HCT116 (cell line): ENCODE data around the gene HASPIN. TPM values are rescaled to one million over a fixed set of nuclear protein-coding genes. Genes with fewer than 3 reads are reported as not detected.

ENCODE experiments used
- ATAC-seq: fragments of 200-7000 bp; cut with Tn5 transposase; 2 replicates; pipeline ENCODE4 v1.9.1; 2020; ENCODE audit warnings: mild to moderate bottlenecking, moderate library complexity
- BruUV-seq: library from RNA; stranded (reverse); fragments of 400-500 nt; replicated peaks from 2 replicates; lab custom pipeline; 2021; lab: Mats Ljungman, UMichigan
- CTCF ChIA-PET: fragments of 300-600 bp; sonication (Branson Sonifier 250); formaldehyde crosslinking; loops from one replicate; lab custom pipeline; 2021; ENCODE audit warnings: antibody characterized with exemption; lab: Charles Lee
- POLR2A ChIA-PET: fragments of 300-600, 350-600 bp; sonication (Branson Sonifier 250); formaldehyde crosslinking; loops from one replicate; lab custom pipeline; 2021; ENCODE audit warnings: antibody characterized with exemption; lab: Charles Lee
- RAD21 ChIA-PET, 2 experiments: fragments of 300-600 bp; sonication (Branson Sonifier 250); formaldehyde crosslinking; loops; one replicate each; lab custom pipeline; 2023; ENCODE audit warnings: low total read pairs in 2 of 2; ENCODE audit not compliant: uncharacterized antibody in 2 of 2, unreplicated experiment in 2 of 2, low non-redundant PET in 1 of 2; lab: Charles Lee
- DNase-seq: peaks from one replicate; pipeline ENCODE4 v3.0.0-alpha.2; 2010; ENCODE audit warnings: low read depth, low spot score
- H2AFZ ChIP-seq: fragments of 200-600 bp; shearing (Covaris generic), sonication (generic); 2 replicates; pipeline ENCODE4 v1.6.1; 2017; ENCODE audit warnings: low read depth, mixed run types, mixed read lengths, antibody characterized with exemption, low read length; ENCODE audit not compliant: poor library complexity, severe bottlenecking
- H3K27ac ChIP-seq: 2 replicates; pipeline ENCODE4 v1.5.1; 2012; ENCODE audit warnings: low read depth, low read length
- H3K27me3 ChIP-seq: fragments of 200-600 bp; sonication (generic); 2 replicates; pipeline ENCODE4 v1.6.1; 2016; ENCODE audit warnings: mixed run types, low read length, mixed read lengths; ENCODE audit not compliant: insufficient read depth
- H3K36me3 ChIP-seq, 2 experiments: fragments of 200-500 bp in 1 of 2; fragments of 200-600 bp in 1 of 2; sonication (Bioruptor generic) in 1 of 2; sonication (generic) in 1 of 2; 2 replicates each; pipeline versions ENCODE4 v1.5.1 to v1.6.1; 2014 to 2016; ENCODE audit warnings: low read length in 2 of 2, inconsistent platforms in 1 of 2, mixed read lengths in 1 of 2, mixed run types in 1 of 2; ENCODE audit not compliant: insufficient read depth in 2 of 2, control insufficient read depth in 1 of 2
- H3K4me1 ChIP-seq, 2 experiments: fragments of 200-600 bp in 1 of 2; sonication (generic) in 1 of 2; 2 replicates each; pipeline versions ENCODE4 v1.5.1 to v1.6.1; 2012 to 2017; ENCODE audit warnings: low read length in 2 of 2, inconsistent platforms in 1 of 2, mild to moderate bottlenecking in 1 of 2, mixed read lengths in 1 of 2, mixed run types in 1 of 2, moderate library complexity in 1 of 2; ENCODE audit not compliant: insufficient read depth in 2 of 2, control insufficient read depth in 1 of 2
- H3K4me2 ChIP-seq: fragments of 200-600 bp; sonication (generic); 2 replicates; pipeline ENCODE4 v1.6.1; 2017; ENCODE audit warnings: mixed run types, low read length, mixed read lengths
- H3K4me3 ChIP-seq, 2 experiments: fragments of 200-600 bp in 1 of 2; sonication (generic) in 1 of 2; replicated peaks in 1 of 2; 2 replicates each; pipeline ENCODE4 v1.5.1; 2011 to 2016; ENCODE audit warnings: low read length in 2 of 2, control low read depth in 1 of 2, low read depth in 1 of 2, mild to moderate bottlenecking in 1 of 2, mixed read lengths in 1 of 2, mixed run types in 1 of 2
- H3K79me2 ChIP-seq: fragments of 200-600 bp; sonication (generic); 2 replicates; pipeline ENCODE4 v1.6.1; 2017; ENCODE audit warnings: mild to moderate bottlenecking, mixed run types, low read length, moderate library complexity, mixed read lengths; ENCODE audit not compliant: insufficient read depth
- H3K9ac ChIP-seq: fragments of 200-600 bp; sonication (generic); 2 replicates; pipeline ENCODE4 v1.6.1; 2016; ENCODE audit warnings: low read length, mixed read lengths
- H3K9me2 ChIP-seq: fragments of 200-600 bp; sonication (generic), shearing (Covaris generic); 2 replicates; pipeline ENCODE4 v1.6.1; 2017; ENCODE audit warnings: mixed run types, mild to moderate bottlenecking, moderate library complexity; ENCODE audit not compliant: insufficient read depth
- H3K9me3 ChIP-seq, 2 experiments: fragments of 200-500 bp in 1 of 2; fragments of 200-600 bp in 1 of 2; sonication (Bioruptor generic) in 1 of 2; sonication (generic) in 1 of 2; 2 replicates each; pipeline ENCODE4 v1.6.1; 2014 to 2017; ENCODE audit warnings: low read length in 2 of 2, mixed read lengths in 2 of 2, inconsistent platforms in 1 of 2, low read depth in 1 of 2, mild to moderate bottlenecking in 1 of 2, mixed run types in 1 of 2, moderate library complexity in 1 of 2; ENCODE audit not compliant: control insufficient read depth in 1 of 2, insufficient read depth in 1 of 2
- H4K20me1 ChIP-seq: fragments of 200-600 bp; sonication (generic), shearing (Covaris generic); 2 replicates; pipeline ENCODE4 v1.6.1; 2017; ENCODE audit warnings: mixed run types, mild to moderate bottlenecking, moderate library complexity; ENCODE audit not compliant: insufficient read depth
- CBX3 ChIP-seq: IDR thresholded peaks from 2 replicates; pipeline ENCODE4 v1.6.1; 2012; ENCODE audit warnings: low read depth
- EGR1 ChIP-seq: IDR thresholded peaks from 2 replicates; pipeline ENCODE4 v1.6.1; 2012; ENCODE audit warnings: low read depth
- ELF1 ChIP-seq: IDR thresholded peaks from 2 replicates; pipeline ENCODE4 v1.6.1; 2012; ENCODE audit warnings: low read depth, borderline replicate concordance
- EZH2 ChIP-seq: fragments of 200-600 bp; sonication (generic); IDR thresholded peaks from 2 replicates; pipeline ENCODE4 v1.6.1; 2017; ENCODE audit warnings: antibody characterized with exemption, mixed run types
- EZH2phosphoT487 ChIP-seq: fragments of 200-600 bp; IDR thresholded peaks from 2 replicates; pipeline ENCODE4 v1.6.1; 2018; ENCODE audit warnings: antibody characterized with exemption, borderline replicate concordance
- FOSL1 ChIP-seq: IDR thresholded peaks from 2 replicates; pipeline ENCODE4 v1.6.1; 2012; ENCODE audit warnings: low read depth
- JUND ChIP-seq: IDR thresholded peaks from 2 replicates; pipeline ENCODE4 v1.6.1; 2012
- POLR2A ChIP-seq: IDR thresholded peaks from 2 replicates; pipeline ENCODE4 v1.7.0; 2011; ENCODE audit warnings: borderline replicate concordance; ENCODE audit not compliant: insufficient read depth, insufficient read length; ENCODE audit errors: extremely low read depth
- POLR2AphosphoS5 ChIP-seq: IDR thresholded peaks from 2 replicates; pipeline ENCODE4 v1.6.1; 2011; ENCODE audit warnings: mild to moderate bottlenecking, low read depth, low read length, moderate library complexity
- RAD21 ChIP-seq: IDR thresholded peaks from 2 replicates; pipeline ENCODE4 v1.6.1; 2012; ENCODE audit warnings: low read depth, mild to moderate bottlenecking
- SP1 ChIP-seq: IDR thresholded peaks from 2 replicates; pipeline ENCODE4 v1.6.1; 2012; ENCODE audit warnings: low read depth
- TCF7L2 ChIP-seq: IDR thresholded peaks from 2 replicates; pipeline ENCODE4 v1.7.0; 2011; ENCODE audit warnings: borderline replicate concordance, inconsistent platforms; ENCODE audit not compliant: insufficient read depth, insufficient read length; ENCODE audit errors: extremely low read depth
- YY1 ChIP-seq: IDR thresholded peaks from 2 replicates; pipeline ENCODE4 v1.6.1; 2011; ENCODE audit warnings: low read length, low read depth, moderate library complexity, mild to moderate bottlenecking; ENCODE audit not compliant: insufficient replicate concordance; ENCODE audit errors: extremely low read depth
- ZFX ChIP-seq: fragments of 450-650 bp; IDR thresholded peaks from 2 replicates; pipeline ENCODE4 v1.6.1; 2017
- intact Hi-C: fragments of 100-400 bp; cut with micrococcal nuclease; formaldehyde crosslinking; loops from 2 replicates; pipeline ENCODE4 v1.10.0; 2022
- total RNA-seq: library from RNA; stranded (reverse); gene quantifications from one replicate; pipeline ENCODE4 v1.2.1, GENCODE V29; 2021; ENCODE audit not compliant: unreplicated experiment
- TF ChIP-seq, protein P1 (sequence below): IDR thresholded peaks from 2 replicates; pipeline ENCODE4 v1.6.1; 2011; ENCODE audit warnings: mild to moderate bottlenecking, low read length, moderate library complexity; ENCODE audit not compliant: insufficient replicate concordance; ENCODE audit errors: extremely low read depth
- TF ChIP-seq, protein P2 (sequence below): IDR thresholded peaks from 2 replicates; pipeline ENCODE4 v1.6.1; 2012; ENCODE audit warnings: low read depth
- TF ChIP-seq, protein P3 (sequence below), 3 experiments: fragments of 200-600 bp in 1 of 3; sonication (generic) in 1 of 3; IDR thresholded peaks in 2 of 3; conservative IDR thresholded peaks in 1 of 3; 2 replicates each; pipeline ENCODE4 v1.5.1; 2012 to 2017; ENCODE audit warnings: low read depth in 2 of 3, low read length in 2 of 3, antibody characterized with exemption in 1 of 3, borderline replicate concordance in 1 of 3, control low read depth in 1 of 3, mild to moderate bottlenecking in 1 of 3, mixed read lengths in 1 of 3, mixed run types in 1 of 3, moderate library complexity in 1 of 3; ENCODE audit not compliant: insufficient read depth in 1 of 3
- TF ChIP-seq, protein P4 (sequence below): IDR thresholded peaks from 2 replicates; pipeline ENCODE4 v1.6.1; 2012
- TF ChIP-seq, protein P5 (sequence below): IDR thresholded peaks from 2 replicates; pipeline ENCODE4 v1.6.1; 2012

Gene HASPIN
- total RNA-seq, 1 experiment from 2014 or later, result 19.6 TPM

DNA sequence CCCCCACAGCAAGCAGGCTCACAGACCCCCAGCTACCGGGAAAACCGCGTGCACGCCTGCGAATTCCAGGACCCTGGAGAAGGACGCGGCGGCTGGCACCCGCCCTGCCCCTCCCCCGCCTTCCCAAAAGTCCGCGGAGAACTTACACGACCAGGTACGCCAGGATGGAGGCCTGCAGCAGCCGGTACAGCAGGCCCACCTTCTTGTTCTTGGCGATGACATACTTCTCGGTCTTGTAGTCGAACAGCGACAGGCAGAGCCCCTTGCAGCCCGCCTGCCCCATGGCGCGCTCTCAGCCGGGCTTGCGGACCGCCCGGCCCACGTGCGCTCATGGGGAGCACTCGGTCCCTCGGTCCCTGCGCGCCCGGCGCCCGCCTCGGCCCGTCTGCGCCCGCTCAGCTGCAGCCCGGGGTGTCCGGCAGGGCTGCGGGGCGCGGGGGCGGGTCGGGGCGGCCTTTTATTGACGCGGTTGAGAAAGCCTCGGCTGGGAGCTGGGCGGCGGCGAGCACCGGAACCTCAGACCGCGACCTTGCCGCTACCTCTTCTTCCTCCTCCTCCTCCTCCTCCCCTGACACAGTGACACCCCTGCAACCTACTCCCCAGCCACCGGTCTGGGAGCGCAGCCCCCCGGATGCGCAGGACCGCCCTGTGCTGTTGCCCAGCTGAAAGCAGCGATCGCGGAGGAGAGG, 27.8 kb upstream of the HASPIN start, which contains the start of gene P2RX5:
P2RX5 (minus strand) TSS at position 433 of the 689 bp plus-strand sequence; CDS start at position 283, 150 bp downstream.
- H3K27ac ChIP-seq, result peak within 1 kb of the TSS; percentile 47; the same call in 1 of the 2 replicates
- CTCF ChIA-PET, result interaction anchor here (1.1 to 2.1 kb wide), 2 partner anchors 13 to 212 kb away, joined by 3 to 7 read pairs; no protein-coding TSS in a partner anchor
- no TSS peak for BruUV-seq
- peak within 1 kb of the TSS; percentile 80 for H3K4me2 ChIP-seq
- POLR2A ChIA-PET, result no interaction called here
- no peaks in the 10 kb centered on the region for H3K27me3 ChIP-seq
- peaks cover 9 to 10% of the 10 kb centered on the region in 2 experiments; a peak in 2 of 4 replicates for H3K9me3 ChIP-seq
- no peak within 1 kb of the TSS for H2AFZ ChIP-seq
- no peaks in the 10 kb centered on the region for H4K20me1 ChIP-seq
- peaks cover 0 to 11% of the 10 kb centered on the region in 2 experiments; a peak in 2 of 4 replicates for H3K4me1 ChIP-seq
- ATAC-seq (peak; percentile 63), DNase-seq (no peak)
- no peaks in the 10 kb centered on the region for H3K36me3 ChIP-seq
- H3K9me2 ChIP-seq, result no peaks in the 10 kb centered on the region
- intact Hi-C loops, result no loop called here
- no peaks in the 10 kb centered on the region for H3K79me2 ChIP-seq
- H3K9ac ChIP-seq, result peak within 1 kb of the TSS; percentile 62
- TF ChIP-seq CBX3 (no peak), YY1 (no peak), EZH2phosphoT487 (no peak), JUND (no peak), POLR2A (no peak), EGR1 (no peak), FOSL1 (no peak), ELF1 (no peak), RAD21 (no peak), SP1 (no peak), POLR2AphosphoS5 (no peak), TCF7L2 (no peak), EZH2 (no peak), ZFX (peak; percentile 66)
- TF ChIP-seq, protein P1, sequence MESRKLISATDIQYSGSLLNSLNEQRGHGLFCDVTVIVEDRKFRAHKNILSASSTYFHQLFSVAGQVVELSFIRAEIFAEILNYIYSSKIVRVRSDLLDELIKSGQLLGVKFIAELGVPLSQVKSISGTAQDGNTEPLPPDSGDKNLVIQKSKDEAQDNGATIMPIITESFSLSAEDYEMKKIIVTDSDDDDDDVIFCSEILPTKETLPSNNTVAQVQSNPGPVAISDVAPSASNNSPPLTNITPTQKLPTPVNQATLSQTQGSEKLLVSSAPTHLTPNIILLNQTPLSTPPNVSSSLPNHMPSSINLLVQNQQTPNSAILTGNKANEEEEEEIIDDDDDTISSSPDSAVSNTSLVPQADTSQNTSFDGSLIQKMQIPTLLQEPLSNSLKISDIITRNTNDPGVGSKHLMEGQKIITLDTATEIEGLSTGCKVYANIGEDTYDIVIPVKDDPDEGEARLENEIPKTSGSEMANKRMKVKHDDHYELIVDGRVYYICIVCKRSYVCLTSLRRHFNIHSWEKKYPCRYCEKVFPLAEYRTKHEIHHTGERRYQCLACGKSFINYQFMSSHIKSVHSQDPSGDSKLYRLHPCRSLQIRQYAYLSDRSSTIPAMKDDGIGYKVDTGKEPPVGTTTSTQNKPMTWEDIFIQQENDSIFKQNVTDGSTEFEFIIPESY, result no peak
- TF ChIP-seq, protein P2, sequence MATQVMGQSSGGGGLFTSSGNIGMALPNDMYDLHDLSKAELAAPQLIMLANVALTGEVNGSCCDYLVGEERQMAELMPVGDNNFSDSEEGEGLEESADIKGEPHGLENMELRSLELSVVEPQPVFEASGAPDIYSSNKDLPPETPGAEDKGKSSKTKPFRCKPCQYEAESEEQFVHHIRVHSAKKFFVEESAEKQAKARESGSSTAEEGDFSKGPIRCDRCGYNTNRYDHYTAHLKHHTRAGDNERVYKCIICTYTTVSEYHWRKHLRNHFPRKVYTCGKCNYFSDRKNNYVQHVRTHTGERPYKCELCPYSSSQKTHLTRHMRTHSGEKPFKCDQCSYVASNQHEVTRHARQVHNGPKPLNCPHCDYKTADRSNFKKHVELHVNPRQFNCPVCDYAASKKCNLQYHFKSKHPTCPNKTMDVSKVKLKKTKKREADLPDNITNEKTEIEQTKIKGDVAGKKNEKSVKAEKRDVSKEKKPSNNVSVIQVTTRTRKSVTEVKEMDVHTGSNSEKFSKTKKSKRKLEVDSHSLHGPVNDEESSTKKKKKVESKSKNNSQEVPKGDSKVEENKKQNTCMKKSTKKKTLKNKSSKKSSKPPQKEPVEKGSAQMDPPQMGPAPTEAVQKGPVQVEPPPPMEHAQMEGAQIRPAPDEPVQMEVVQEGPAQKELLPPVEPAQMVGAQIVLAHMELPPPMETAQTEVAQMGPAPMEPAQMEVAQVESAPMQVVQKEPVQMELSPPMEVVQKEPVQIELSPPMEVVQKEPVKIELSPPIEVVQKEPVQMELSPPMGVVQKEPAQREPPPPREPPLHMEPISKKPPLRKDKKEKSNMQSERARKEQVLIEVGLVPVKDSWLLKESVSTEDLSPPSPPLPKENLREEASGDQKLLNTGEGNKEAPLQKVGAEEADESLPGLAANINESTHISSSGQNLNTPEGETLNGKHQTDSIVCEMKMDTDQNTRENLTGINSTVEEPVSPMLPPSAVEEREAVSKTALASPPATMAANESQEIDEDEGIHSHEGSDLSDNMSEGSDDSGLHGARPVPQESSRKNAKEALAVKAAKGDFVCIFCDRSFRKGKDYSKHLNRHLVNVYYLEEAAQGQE, result peak; percentile 59
- TF ChIP-seq, protein P3, sequence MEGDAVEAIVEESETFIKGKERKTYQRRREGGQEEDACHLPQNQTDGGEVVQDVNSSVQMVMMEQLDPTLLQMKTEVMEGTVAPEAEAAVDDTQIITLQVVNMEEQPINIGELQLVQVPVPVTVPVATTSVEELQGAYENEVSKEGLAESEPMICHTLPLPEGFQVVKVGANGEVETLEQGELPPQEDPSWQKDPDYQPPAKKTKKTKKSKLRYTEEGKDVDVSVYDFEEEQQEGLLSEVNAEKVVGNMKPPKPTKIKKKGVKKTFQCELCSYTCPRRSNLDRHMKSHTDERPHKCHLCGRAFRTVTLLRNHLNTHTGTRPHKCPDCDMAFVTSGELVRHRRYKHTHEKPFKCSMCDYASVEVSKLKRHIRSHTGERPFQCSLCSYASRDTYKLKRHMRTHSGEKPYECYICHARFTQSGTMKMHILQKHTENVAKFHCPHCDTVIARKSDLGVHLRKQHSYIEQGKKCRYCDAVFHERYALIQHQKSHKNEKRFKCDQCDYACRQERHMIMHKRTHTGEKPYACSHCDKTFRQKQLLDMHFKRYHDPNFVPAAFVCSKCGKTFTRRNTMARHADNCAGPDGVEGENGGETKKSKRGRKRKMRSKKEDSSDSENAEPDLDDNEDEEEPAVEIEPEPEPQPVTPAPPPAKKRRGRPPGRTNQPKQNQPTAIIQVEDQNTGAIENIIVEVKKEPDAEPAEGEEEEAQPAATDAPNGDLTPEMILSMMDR (IDR thresholded peaks at IDR 0.05 in 2 of 3, conservative IDR thresholded peaks at IDR 0.05 in 1 of 3; ENCODE audit: borderline replicate concordance in 1 of 3, insufficient read depth in 1 of 3, low read depth in 2 of 3, low read length in 2 of 3), result no peak
- TF ChIP-seq, protein P4, sequence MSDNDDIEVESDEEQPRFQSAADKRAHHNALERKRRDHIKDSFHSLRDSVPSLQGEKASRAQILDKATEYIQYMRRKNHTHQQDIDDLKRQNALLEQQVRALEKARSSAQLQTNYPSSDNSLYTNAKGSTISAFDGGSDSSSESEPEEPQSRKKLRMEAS, result peak; percentile 68
- TF ChIP-seq, protein P5, sequence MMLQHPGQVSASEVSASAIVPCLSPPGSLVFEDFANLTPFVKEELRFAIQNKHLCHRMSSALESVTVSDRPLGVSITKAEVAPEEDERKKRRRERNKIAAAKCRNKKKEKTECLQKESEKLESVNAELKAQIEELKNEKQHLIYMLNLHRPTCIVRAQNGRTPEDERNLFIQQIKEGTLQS, result no peak
- H3K4me3 ChIP-seq, result peak within 1 kb of the TSS; percentile 46 to 60
- RAD21 ChIA-PET, result no interaction called here
